Sigmoid colon (tissue), 4 donors: ENCODE results near the gene MYO5A.

ENCODE experiments used
- CTCF ChIP-seq, 4 experiments: fragments of 450-650 bp in 3 of 4; fragments of 200-600 bp in 1 of 4; IDR thresholded peaks; one replicate each; pipeline ENCODE4 v1.5.1; 2016 to 2019; ENCODE audit warnings: antibody characterized with exemption in 4 of 4, mild to moderate bottlenecking in 3 of 4, moderate library complexity in 2 of 4
- EP300 ChIP-seq, 4 donors: sonication (generic); formaldehyde crosslinking; IDR thresholded peaks; one replicate each; pipeline ENCODE4 v1.6.1; 2017; ENCODE audit warnings: antibody characterized with exemption in 4 of 4

- TF ChIP-seq CTCF (IDR thresholded peaks at IDR 0.05) = no peak
- no peak for TF ChIP-seq EP300 (IDR thresholded peaks at IDR 0.05)
Measured at GRCh38 chr15:52326756-52327155, 201.9 kb downstream of the MYO5A start.
